Measurements from ENCODE around the gene MYO1H.

MYO1H gene

DNA sequence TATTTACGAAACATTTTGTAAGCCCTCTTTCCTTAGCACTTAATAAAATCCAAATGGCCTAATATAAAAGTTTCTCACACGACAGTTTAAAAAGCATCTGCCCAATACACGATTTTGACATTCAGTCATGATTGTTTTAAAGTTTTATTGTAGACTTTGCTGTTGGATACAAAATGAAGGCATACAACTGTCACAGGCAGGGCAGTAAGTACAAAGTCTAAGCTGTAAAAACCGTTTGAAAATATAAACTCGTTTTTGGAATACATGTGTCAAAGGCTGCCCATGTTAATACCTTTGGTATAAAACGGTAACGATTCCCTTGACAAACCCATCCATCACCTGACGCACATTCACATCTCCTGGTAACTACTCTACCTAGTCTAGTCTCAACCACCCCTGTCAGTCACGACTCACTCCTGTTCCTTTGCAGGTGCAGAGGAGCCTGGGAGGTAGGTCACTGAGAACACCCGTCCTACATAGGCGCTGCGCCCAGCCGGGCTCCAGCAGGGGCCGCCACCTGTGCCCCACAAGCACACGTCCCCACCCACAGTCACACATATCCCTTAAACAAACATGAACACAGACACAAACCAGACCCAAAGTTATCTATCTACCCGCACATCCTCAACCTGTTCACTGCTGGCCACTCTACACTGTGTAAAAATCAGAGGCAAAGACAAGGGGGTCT lies 102.3 kb downstream of the MYO1H start:
- ChIA-PET POLR2A (ENCODE audit: low non-redundant PET) (no interaction called here), CTCF (interaction anchor here (0.8 to 1.2 kb wide), 3 partner anchors 17 to 56 kb away, joined by 3 to 4 read pairs (median 4); no protein-coding TSS in a partner anchor)
- no peak overlapping the region for H3K27ac ChIP-seq
- TF ChIP-seq, protein P1, sequence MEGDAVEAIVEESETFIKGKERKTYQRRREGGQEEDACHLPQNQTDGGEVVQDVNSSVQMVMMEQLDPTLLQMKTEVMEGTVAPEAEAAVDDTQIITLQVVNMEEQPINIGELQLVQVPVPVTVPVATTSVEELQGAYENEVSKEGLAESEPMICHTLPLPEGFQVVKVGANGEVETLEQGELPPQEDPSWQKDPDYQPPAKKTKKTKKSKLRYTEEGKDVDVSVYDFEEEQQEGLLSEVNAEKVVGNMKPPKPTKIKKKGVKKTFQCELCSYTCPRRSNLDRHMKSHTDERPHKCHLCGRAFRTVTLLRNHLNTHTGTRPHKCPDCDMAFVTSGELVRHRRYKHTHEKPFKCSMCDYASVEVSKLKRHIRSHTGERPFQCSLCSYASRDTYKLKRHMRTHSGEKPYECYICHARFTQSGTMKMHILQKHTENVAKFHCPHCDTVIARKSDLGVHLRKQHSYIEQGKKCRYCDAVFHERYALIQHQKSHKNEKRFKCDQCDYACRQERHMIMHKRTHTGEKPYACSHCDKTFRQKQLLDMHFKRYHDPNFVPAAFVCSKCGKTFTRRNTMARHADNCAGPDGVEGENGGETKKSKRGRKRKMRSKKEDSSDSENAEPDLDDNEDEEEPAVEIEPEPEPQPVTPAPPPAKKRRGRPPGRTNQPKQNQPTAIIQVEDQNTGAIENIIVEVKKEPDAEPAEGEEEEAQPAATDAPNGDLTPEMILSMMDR (conservative IDR thresholded peaks at IDR 0.05; ENCODE audit: low read depth), result no peak
- no peak for DNase-seq (ENCODE audit: low spot score)

DNA sequence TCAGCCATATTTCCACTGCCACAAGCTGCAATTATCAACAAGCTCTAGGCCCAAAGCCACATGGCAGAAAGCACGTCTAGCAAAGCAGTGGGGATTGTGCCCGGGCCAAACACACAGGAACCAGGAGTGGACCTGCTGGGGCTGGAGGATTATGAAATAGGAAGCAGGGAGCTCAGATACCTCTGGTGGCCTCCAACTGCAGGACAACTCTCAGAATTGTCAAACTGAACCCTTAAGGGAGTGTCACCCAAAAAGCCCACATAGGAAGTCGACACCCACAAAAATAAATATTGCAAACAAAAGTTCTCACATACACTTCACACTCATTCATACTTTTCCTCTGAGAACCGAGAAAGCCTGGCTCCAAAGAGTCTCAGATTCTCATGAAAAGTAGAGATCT lies 103.3 kb downstream of the MYO1H start:
- H3K27ac ChIP-seq, result no peak overlapping the region
- TF ChIP-seq, protein P1 (conservative IDR thresholded peaks at IDR 0.05; ENCODE audit: low read depth), result no peak
- DNase-seq (ENCODE audit: low spot score), result no peak
- CTCF ChIA-PET, result interaction anchor here (0.7 to 1.2 kb wide), 2 partner anchors 18 to 57 kb away, joined by 3 read pairs; no protein-coding TSS in a partner anchor
- POLR2A ChIA-PET (ENCODE audit: low non-redundant PET), result no interaction called here

DNA sequence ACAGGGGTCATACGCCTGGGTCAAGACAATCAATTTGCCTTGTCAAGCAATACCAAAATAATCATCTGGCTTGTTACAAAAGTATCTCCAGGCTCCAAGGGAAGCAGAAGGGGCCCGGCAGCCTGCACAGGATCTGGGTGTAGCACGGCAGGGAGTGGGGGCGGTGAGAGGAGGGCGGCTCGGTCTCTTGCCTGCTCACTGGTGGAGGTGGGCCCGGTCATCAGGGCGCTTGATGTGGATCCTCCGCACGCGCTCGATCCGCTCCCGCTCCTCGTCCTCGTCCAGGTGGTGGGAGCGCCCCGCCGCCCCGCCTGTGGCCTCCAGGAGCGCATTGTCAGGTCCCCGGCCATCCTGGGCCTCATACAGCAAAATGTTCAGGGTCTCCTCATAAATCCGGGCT lies 103.7 kb downstream of the MYO1H start:
- ChIA-PET CTCF (no interaction called here), POLR2A (ENCODE audit: low non-redundant PET) (no interaction called here)
- no peak overlapping the region for H3K27ac ChIP-seq
- TF ChIP-seq, protein P1 (conservative IDR thresholded peaks at IDR 0.05; ENCODE audit: low read depth), result no peak
- DNase-seq (ENCODE audit: low spot score), result no peak

DNA sequence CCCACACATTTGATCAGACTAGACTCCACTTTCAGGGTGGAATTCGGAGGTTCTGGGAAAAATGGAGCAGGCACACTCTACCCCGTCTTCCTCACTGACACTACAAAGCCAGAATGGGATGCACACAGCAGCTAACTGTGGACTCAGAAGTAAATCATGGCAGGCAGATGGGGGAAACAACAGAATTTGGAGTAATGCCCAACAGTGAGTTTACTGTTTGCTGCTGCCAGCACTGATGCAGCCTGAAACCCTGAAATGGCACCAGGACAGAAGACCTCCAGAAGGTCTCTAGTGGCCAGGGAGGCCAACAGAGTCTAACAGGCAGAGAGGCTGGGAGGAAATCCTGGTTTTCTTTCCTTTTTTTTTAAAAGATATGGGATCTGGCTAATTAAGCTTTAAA lies 104.8 kb downstream of the MYO1H start:
- DNase-seq (ENCODE audit: low spot score), result no peak
- TF ChIP-seq, protein P1 (conservative IDR thresholded peaks at IDR 0.05; ENCODE audit: low read depth), result no peak
- CTCF ChIA-PET, result interaction anchor here (0.5 to 1.7 kb wide), 2 partner anchors 24 to 77 kb away, joined by 3 to 4 read pairs; no protein-coding TSS in a partner anchor
- POLR2A ChIA-PET (ENCODE audit: low non-redundant PET), result interaction anchor here (0.6 kb wide), 1 partner anchor 25 kb away, joined by 4 read pairs; the partner anchor contains the start of genes KCTD10 and UBE3B
- no peak overlapping the region for H3K27ac ChIP-seq

DNA sequence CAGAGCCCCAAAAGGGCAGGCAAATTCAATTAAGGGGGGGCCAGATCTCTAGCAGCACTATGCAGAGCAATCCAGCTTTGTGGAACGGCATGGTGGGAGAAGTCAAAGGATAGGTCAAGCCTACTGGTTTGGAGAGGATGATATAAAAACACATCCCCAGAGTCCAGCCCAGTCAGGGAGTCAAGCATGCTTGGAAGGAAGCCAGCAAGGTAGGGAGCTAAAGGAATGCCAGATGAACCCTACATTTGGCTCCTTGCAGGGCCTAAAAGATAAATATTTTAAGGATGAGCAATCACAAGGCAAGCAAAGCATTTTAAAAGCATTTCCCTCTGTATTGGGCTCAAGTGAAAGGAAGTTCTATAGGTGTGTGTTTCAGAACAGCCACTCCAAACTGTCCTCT lies 108.0 kb downstream of the MYO1H start:
- ChIA-PET POLR2A (ENCODE audit: low non-redundant PET) (no interaction called here), CTCF (interaction anchor here (0.7 to 1.4 kb wide), 2 partner anchors 27 to 566 kb away, joined by 3 to 4 read pairs; no protein-coding TSS in a partner anchor)
- TF ChIP-seq, protein P1 (conservative IDR thresholded peaks at IDR 0.05; ENCODE audit: low read depth), result no peak
- no peak overlapping the region for H3K27ac ChIP-seq
- no peak for DNase-seq (ENCODE audit: low spot score)

DNA sequence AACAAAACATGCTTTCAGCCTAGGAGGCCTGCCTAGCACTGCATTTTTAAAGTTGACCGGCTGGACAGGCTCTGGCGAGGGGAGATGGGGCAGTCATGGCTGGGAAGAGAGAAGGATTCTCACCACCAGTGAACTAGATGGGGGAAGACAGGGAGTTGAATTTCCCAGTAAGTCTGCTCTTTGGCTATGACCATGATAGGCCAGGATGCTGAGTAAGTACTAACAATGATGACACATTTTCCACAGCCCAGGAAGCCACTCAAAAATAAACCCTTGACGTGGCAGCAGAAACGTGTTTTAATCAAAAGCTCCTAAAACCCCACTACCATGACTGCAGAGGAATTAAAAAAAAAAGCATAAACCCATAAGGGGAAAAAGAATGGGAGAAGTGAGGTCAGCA lies 110.4 kb downstream of the MYO1H start:
- CTCF ChIA-PET, result no interaction called here
- TF ChIP-seq, protein P1 (conservative IDR thresholded peaks at IDR 0.05; ENCODE audit: low read depth), result no peak
- no peak overlapping the region for H3K27ac ChIP-seq
- POLR2A ChIA-PET (ENCODE audit: low non-redundant PET), result no interaction called here
- no peak for DNase-seq (ENCODE audit: low spot score)

Measured in RWPE1 (cell line).